ENCODE data around the gene RBMS1.

DNA sequence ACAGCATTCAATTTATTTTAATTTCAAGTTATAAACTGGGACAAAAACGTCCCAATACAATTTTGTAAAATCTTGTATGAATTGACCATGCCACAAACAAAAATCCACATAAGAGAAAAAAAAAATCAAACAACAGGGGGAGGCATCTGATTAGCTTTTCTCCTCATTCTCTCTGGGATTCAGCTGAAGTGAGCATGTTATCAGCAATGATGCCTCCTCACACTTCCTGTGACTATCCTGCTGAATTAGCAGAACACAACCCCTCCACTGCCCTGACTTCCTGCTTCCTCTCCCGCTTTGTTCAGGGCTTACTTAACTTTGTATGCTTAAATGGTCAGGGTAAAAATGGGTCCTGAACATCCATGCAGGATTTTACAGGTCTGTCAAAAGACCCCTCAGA, 161.3 kb downstream of the RBMS1 start:
- TF ChIP-seq POLR2A (IDR thresholded peaks at IDR 0.05; ENCODE audit: low read depth, low read length) (no peak), POLR2AphosphoS5 (IDR thresholded peaks at IDR 0.05; ENCODE audit: low read depth, low read length) (no peak), TAF1 (IDR thresholded peaks at IDR 0.05; ENCODE audit: low read depth, low read length) (no peak), PAX5 (IDR thresholded peaks at IDR 0.05; ENCODE audit: insufficient read depth, low read length, severe bottlenecking) (no peak), SPI1 (IDR thresholded peaks at IDR 0.05; ENCODE audit: low read depth, low read length) (no peak)

All from GM12891 (cell line).